H1 (cell line): ENCODE results near the gene CACNA1E. TPM values are rescaled to one million over a fixed set of nuclear protein-coding genes. Genes with fewer than 3 reads are reported as not detected.

Experiments used
- CTCF ChIA-PET: fragments of 300-600 bp; sonication (Branson Sonifier 250); formaldehyde crosslinking; loops from one replicate; lab custom pipeline; 2021; ENCODE audit not compliant: partially characterized antibody; lab: Charles Lee
- POLR2A ChIA-PET: fragments of 300-600 bp; sonication (Branson Sonifier 250); formaldehyde crosslinking; loops from one replicate; lab custom pipeline; 2021; ENCODE audit warnings: inconsistent platforms; ENCODE audit not compliant: partially characterized antibody; lab: Charles Lee
- DNase-seq, 2 experiments: peaks; one replicate each; pipeline versions ENCODE4 v3.0.0 to v3.0.0-alpha.2; 2010 to 2022; ENCODE audit warnings: low spot score in 2 of 2, low read depth in 1 of 2, mixed read lengths in 1 of 2
- FAIRE-seq: peaks from 2 replicates; lab custom pipeline; 2011; peaks lifted over from hg19 to GRCh38; lab: Jason Lieb, UNC
- H2AFZ ChIP-seq: 2 replicates; pipeline ENCODE4 v1.8.1; 2012; ENCODE audit warnings: low read length, inconsistent platforms
- H2AK5ac ChIP-seq: 2 replicates; pipeline ENCODE4 v1.6.1; 2013; ENCODE audit warnings: low read depth, low read length
- H2BK120ac ChIP-seq: replicated peaks from 2 replicates; pipeline ENCODE3; 2013; ENCODE audit warnings: low read depth, low read length, inconsistent platforms
- H2BK12ac ChIP-seq: 2 replicates; pipeline ENCODE4 v1.6.1; 2013; ENCODE audit warnings: low read depth, low read length
- H2BK15ac ChIP-seq: 2 replicates; pipeline ENCODE4 v1.6.1; 2013; ENCODE audit warnings: low read length
- H2BK20ac ChIP-seq: 2 replicates; pipeline ENCODE4 v1.6.1; 2013; ENCODE audit warnings: low read length
- H2BK5ac ChIP-seq: 2 replicates; pipeline ENCODE4 v1.6.1; 2013; ENCODE audit warnings: low read depth, low read length
- H3K14ac ChIP-seq: 2 replicates; pipeline ENCODE4 v1.6.1; 2013; ENCODE audit warnings: inconsistent platforms; ENCODE audit not compliant: insufficient read length
- H3K18ac ChIP-seq: 2 replicates; pipeline ENCODE4 v1.6.1; 2013; ENCODE audit warnings: low read length; ENCODE audit errors: extremely low read depth
- H3K23ac ChIP-seq: 2 replicates; pipeline ENCODE4 v1.6.1; 2013; ENCODE audit warnings: inconsistent platforms; ENCODE audit not compliant: insufficient read length
- H3K23me2 ChIP-seq: 2 replicates; pipeline ENCODE4 v1.6.1; 2013; ENCODE audit warnings: low read depth, low read length
- H3K27ac ChIP-seq: 2 replicates; pipeline ENCODE4 v1.6.1; 2011; ENCODE audit warnings: low read depth, low read length, inconsistent platforms
- H3K27me3 ChIP-seq, 4 experiments: replicated peaks in 1 of 4; 1 replicate in 1 of 4; 2 replicates in 3 of 4; pipeline versions ENCODE4 v1.6.1 to v1.8.1; 2011 to 2013; ENCODE audit warnings: low read length in 3 of 4, mild to moderate bottlenecking in 3 of 4, inconsistent platforms in 2 of 4, mixed read lengths in 2 of 4, moderate library complexity in 1 of 4; ENCODE audit not compliant: control insufficient read depth in 3 of 4, insufficient read depth in 3 of 4; ENCODE audit errors: extremely low read depth in 1 of 4
- H3K36me3 ChIP-seq, 4 experiments: 2 replicates each; pipeline versions ENCODE4 v1.6.1 to v1.8.1; 2011 to 2013; ENCODE audit warnings: mild to moderate bottlenecking in 4 of 4, low read length in 3 of 4, moderate library complexity in 2 of 4, control low read depth in 1 of 4, inconsistent platforms in 1 of 4; ENCODE audit not compliant: insufficient read depth in 4 of 4, control insufficient read depth in 2 of 4
- H3K4ac ChIP-seq: replicated peaks from 2 replicates; pipeline ENCODE3; 2013; ENCODE audit warnings: low read length, low read depth, mixed read lengths, inconsistent platforms; ENCODE audit not compliant: insufficient read length
- H3K4me1 ChIP-seq, 4 experiments: replicated peaks in 1 of 4; 1 replicate in 1 of 4; 2 replicates in 3 of 4; pipeline versions ENCODE4 v1.6.1 to v1.8.1; 2011 to 2013; ENCODE audit warnings: low read length in 3 of 4, inconsistent platforms in 2 of 4, mixed read lengths in 1 of 4; ENCODE audit not compliant: insufficient read depth in 4 of 4, control insufficient read depth in 3 of 4
- H3K4me2 ChIP-seq, 2 experiments: 2 replicates each; pipeline versions ENCODE4 v1.6.1 to v1.8.1; 2011 to 2013; ENCODE audit warnings: low read depth in 2 of 2, low read length in 2 of 2, control low read depth in 1 of 2, inconsistent platforms in 1 of 2, mild to moderate bottlenecking in 1 of 2; ENCODE audit not compliant: insufficient read depth in 1 of 2
- H3K4me3 ChIP-seq, 4 experiments: fragments of 200-600, 300-600 bp in 1 of 4; sonication (generic), shearing (Covaris generic), sonication (Bioruptor Twin) in 1 of 4; 2 replicates each; pipeline versions ENCODE4 v1.5.1 to v1.8.1; 2011 to 2016; ENCODE audit warnings: low read length in 4 of 4, low read depth in 3 of 4, control low read depth in 2 of 4, inconsistent platforms in 2 of 4, mild to moderate bottlenecking in 2 of 4, mixed read lengths in 1 of 4, moderate library complexity in 1 of 4; ENCODE audit not compliant: insufficient read depth in 2 of 4; ENCODE audit errors: extremely low read depth in 1 of 4
- H3K56ac ChIP-seq: replicated peaks from 2 replicates; pipeline ENCODE3; 2013; ENCODE audit warnings: low read depth, mild to moderate bottlenecking, mixed read lengths, low read length, inconsistent platforms; ENCODE audit not compliant: insufficient read length
- H3K79me1 ChIP-seq: 2 replicates; pipeline ENCODE4 v1.6.1; 2013; ENCODE audit warnings: low read depth, low read length, control low read depth
- H3K79me2 ChIP-seq, 2 experiments: 2 replicates each; pipeline versions ENCODE4 v1.6.1 to v1.8.1; 2012 to 2013; ENCODE audit warnings: low read length in 2 of 2, mild to moderate bottlenecking in 2 of 2, inconsistent platforms in 1 of 2; ENCODE audit not compliant: insufficient read depth in 2 of 2, control insufficient read depth in 1 of 2
- H3K9ac ChIP-seq, 4 experiments: replicated peaks in 1 of 4; 1 replicate in 1 of 4; 2 replicates in 3 of 4; pipeline versions ENCODE4 v1.6.1 to v1.8.1; 2011 to 2013; ENCODE audit warnings: low read depth in 3 of 4, low read length in 3 of 4, control low read depth in 2 of 4, mild to moderate bottlenecking in 2 of 4, moderate library complexity in 2 of 4, inconsistent platforms in 1 of 4; ENCODE audit errors: extremely low read depth in 1 of 4
- H3K9me3 ChIP-seq, 2 experiments: 2 replicates each; pipeline versions ENCODE4 v1.6.1 to v1.8.1; 2012 to 2013; ENCODE audit warnings: mild to moderate bottlenecking in 2 of 2, moderate library complexity in 2 of 2, control low read depth in 1 of 2, inconsistent platforms in 1 of 2, low read depth in 1 of 2, low read length in 1 of 2, mixed read lengths in 1 of 2; ENCODE audit not compliant: insufficient read depth in 2 of 2
- H4K20me1 ChIP-seq, 2 experiments: replicated peaks in 1 of 2; 2 replicates each; pipeline versions ENCODE3 to v1.8.1; 2011 to 2013; ENCODE audit warnings: inconsistent platforms in 2 of 2, low read length in 2 of 2, mild to moderate bottlenecking in 1 of 2; ENCODE audit not compliant: insufficient read depth in 2 of 2, control insufficient read depth in 1 of 2
- H4K5ac ChIP-seq: 2 replicates; pipeline ENCODE4 v1.6.1; 2013; ENCODE audit warnings: low read length, low read depth, mixed read lengths, inconsistent platforms; ENCODE audit not compliant: insufficient read length
- H4K8ac ChIP-seq: 2 replicates; pipeline ENCODE4 v1.8.0; 2013; ENCODE audit warnings: mild to moderate bottlenecking, moderate library complexity, low read length, inconsistent platforms; ENCODE audit not compliant: insufficient read depth; ENCODE audit errors: extremely low read depth
- H4K91ac ChIP-seq: replicated peaks from 2 replicates; pipeline ENCODE3; 2013; ENCODE audit warnings: low read length, mixed read lengths, inconsistent platforms; ENCODE audit not compliant: insufficient read length
- ASH2L ChIP-seq: fragments of 200-600, 300-600 bp; sonication (generic); IDR thresholded peaks from one replicate; pipeline ENCODE4 v1.7.1; 2017; ENCODE audit warnings: low read length
- CTBP2 ChIP-seq: IDR thresholded peaks from 2 replicates; pipeline ENCODE4 v1.7.0; 2011; ENCODE audit warnings: borderline replicate concordance, mild to moderate bottlenecking, moderate library complexity, mixed read lengths, low read length; ENCODE audit not compliant: insufficient read depth, insufficient read length
- HDAC2 ChIP-seq, 2 experiments: fragments of 300-600 bp in 1 of 2; sonication (generic) in 1 of 2; IDR thresholded peaks; 2 replicates each; pipeline ENCODE4 v1.6.1; 2011 to 2012; ENCODE audit warnings: low read depth in 2 of 2, low read length in 2 of 2, mild to moderate bottlenecking in 2 of 2, moderate library complexity in 2 of 2, borderline replicate concordance in 1 of 2, inconsistent platforms in 1 of 2
- HDAC6 ChIP-seq: IDR thresholded peaks from one replicate; pipeline ENCODE4 v1.7.1; 2012; ENCODE audit warnings: low read depth, mild to moderate bottlenecking, inconsistent platforms, low read length, moderate library complexity
- KDM5A ChIP-seq: fragments of 200-600 bp; IDR thresholded peaks from 2 replicates; pipeline ENCODE4 v1.7.1; 2012; ENCODE audit warnings: mild to moderate bottlenecking, low read length, inconsistent platforms, mixed read lengths
- RNF2 ChIP-seq: fragments of 200-900, 300-1000 bp; sonication (generic); IDR thresholded peaks from 2 replicates; pipeline ENCODE4 v1.7.1; 2016; ENCODE audit warnings: borderline replicate concordance, low read depth, mild to moderate bottlenecking, antibody characterized with exemption, low read length; ENCODE audit not compliant: poor library complexity, severe bottlenecking; ENCODE audit errors: missing control alignments
- SAP30 ChIP-seq: fragments of 300-600 bp; sonication (generic); IDR thresholded peaks from 2 replicates; pipeline ENCODE4 v1.7.1; 2012; ENCODE audit warnings: low read length, moderate library complexity, mild to moderate bottlenecking, inconsistent platforms; ENCODE audit not compliant: insufficient read depth, insufficient replicate concordance
- SP4 ChIP-seq: IDR thresholded peaks from 2 replicates; pipeline ENCODE4 v1.6.1; 2012; ENCODE audit warnings: low read length, inconsistent platforms
- WGBS, 2 experiments: shearing (Covaris generic) in 1 of 2; methylation state at CpG; one replicate each; pipeline versions ENCODE4 v1.1.6 to v1.1.7; 2013 to 2015; ENCODE audit warnings: low lambda C conversion rate in 2 of 2, mixed read lengths in 2 of 2, inconsistent platforms in 1 of 2, low coverage in 1 of 2, missing lambda C conversion rate in 1 of 2; ENCODE audit not compliant: insufficient replicate concordance in 2 of 2, insufficient coverage in 1 of 2, insufficient read length in 1 of 2; ENCODE audit errors: extremely low coverage in 1 of 2, missing lambda C conversion rate in 1 of 2; 5-methylcytosine and 5-hydroxymethylcytosine counted together
- polyA plus RNA-seq, 7 experiments: library from polyadenylated mRNA; depleted of rRNA in 3 of 7; stranded (reverse) in 5 of 7; unstranded in 2 of 7; fragments of >200 nt in 5 of 7; fragments of 200-250 nt in 2 of 7; gene quantifications; 1 replicate in 5 of 7; 2 replicates in 1 of 7; 4 replicates in 1 of 7; pipeline versions ENCODE4 v1.2.1 to v1.2.3, GENCODE V29; 2011 to 2013; ENCODE audit warnings: missing spikeins in 2 of 7, mixed read lengths in 2 of 7
- total RNA-seq: library from RNA; stranded (reverse); fragmentation: NEBNext Ultra II Directional; extraction: Animal tissue kit (Norgen Biotek cat#: 25700); gene quantifications from 2 replicates; pipeline ENCODE4 v1.2.1, GENCODE V29; 2021
- TF ChIP-seq, protein P1 (sequence below): IDR thresholded peaks from 2 replicates; pipeline ENCODE4 v1.6.1; 2012; ENCODE audit warnings: inconsistent platforms
- TF ChIP-seq, protein P2 (sequence below): IDR thresholded peaks from 2 replicates; pipeline ENCODE4 v1.6.1; 2012; ENCODE audit warnings: low read length, inconsistent platforms

CACNA1E gene
- total and polyA plus RNA-seq, 2 of the 8 experiments (the other 6 are each of a cell fraction or from before 2014, with no cell fraction given): 0.98 to 1.3 TPM

DNA sequence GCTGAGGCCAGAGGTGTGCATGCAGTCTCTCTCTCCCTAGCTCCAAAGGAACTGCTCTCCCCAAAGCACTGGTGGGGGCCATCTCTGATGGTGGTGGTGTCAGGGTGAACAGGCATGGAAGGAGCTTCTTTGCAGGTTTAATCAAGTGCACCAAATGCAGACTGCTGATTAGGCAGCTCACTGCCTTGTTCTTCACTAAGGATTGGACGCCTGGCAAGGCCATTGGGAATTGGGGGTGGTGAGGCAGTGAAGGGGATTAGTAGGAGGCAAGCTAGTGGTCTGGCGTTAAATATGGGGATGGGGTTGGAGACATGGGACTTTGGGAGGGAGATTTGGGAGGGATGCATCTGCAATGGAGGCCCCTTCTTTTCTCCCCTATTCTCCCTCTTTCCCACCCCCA lies 1.5 kb downstream of the CACNA1E start:
- H3K27me3 ChIP-seq: peaks cover 32 to 72% (median 58%) of the 10 kb centered on the region in 4 experiments
- peaks cover 0 to 25% (median 10%) of the 10 kb centered on the region in 4 experiments; a peak in 5 of 7 replicates for H3K4me1 ChIP-seq
- TF ChIP-seq HDAC6 (no peak), CTBP2 (no peak), SAP30 (no peak), ASH2L (no peak), HDAC2 (IDR thresholded peaks at IDR 0.05; ENCODE audit: borderline replicate concordance in 1 of 2, low read depth in 2 of 2, low read length in 2 of 2) (no peak), RNF2 (no peak), KDM5A (no peak), SP4 (no peak)
- TF ChIP-seq, protein P1, sequence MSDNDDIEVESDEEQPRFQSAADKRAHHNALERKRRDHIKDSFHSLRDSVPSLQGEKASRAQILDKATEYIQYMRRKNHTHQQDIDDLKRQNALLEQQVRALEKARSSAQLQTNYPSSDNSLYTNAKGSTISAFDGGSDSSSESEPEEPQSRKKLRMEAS: no peak
- TF ChIP-seq, protein P2, sequence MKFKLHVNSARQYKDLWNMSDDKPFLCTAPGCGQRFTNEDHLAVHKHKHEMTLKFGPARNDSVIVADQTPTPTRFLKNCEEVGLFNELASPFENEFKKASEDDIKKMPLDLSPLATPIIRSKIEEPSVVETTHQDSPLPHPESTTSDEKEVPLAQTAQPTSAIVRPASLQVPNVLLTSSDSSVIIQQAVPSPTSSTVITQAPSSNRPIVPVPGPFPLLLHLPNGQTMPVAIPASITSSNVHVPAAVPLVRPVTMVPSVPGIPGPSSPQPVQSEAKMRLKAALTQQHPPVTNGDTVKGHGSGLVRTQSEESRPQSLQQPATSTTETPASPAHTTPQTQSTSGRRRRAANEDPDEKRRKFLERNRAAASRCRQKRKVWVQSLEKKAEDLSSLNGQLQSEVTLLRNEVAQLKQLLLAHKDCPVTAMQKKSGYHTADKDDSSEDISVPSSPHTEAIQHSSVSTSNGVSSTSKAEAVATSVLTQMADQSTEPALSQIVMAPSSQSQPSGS: no peak

More for the DNA sequence above, 1.5 kb downstream of the CACNA1E start:
- POLR2A ChIA-PET: no interaction called here
- Histone ChIP-seq H2BK12ac (peak overlapping the region; percentile 43; the same call in 1 of the 2 replicates), H3K14ac (no peak overlapping the region), H3K4me2 (peak overlapping the region; percentile 75 to 95; a peak in 2 of 4 replicates), H3K36me3 (no peaks in the 10 kb centered on the region), H2BK120ac (no peak overlapping the region), H3K4ac (no peak overlapping the region), H2BK15ac (0 out of 2 replicates have a peak overlapping the region, but pooled peaks have one; percentile 25), H2AK5ac (peak overlapping the region; percentile 84; the same call in 1 of the 2 replicates), H3K4me3 (no peak overlapping the region; a peak in 1 of 8 replicates), H4K91ac (no peak overlapping the region), H3K79me1 (no peaks in the 10 kb centered on the region; the same call in 1 of the 2 replicates), H3K27ac (no peak overlapping the region), H3K9ac (no peak overlapping the region), H3K23ac (no peak overlapping the region), H2AFZ (no peak overlapping the region), H3K9me3 (no peaks in the 10 kb centered on the region), H3K56ac (no peak overlapping the region), H3K79me2 (no peaks in the 10 kb centered on the region), H4K8ac (no peak overlapping the region), H2BK20ac (no peak overlapping the region), H2BK5ac (no peak overlapping the region), H4K20me1 (peaks cover 0 to 1% of the 10 kb centered on the region in 2 experiments), H4K5ac (no peak overlapping the region), H3K23me2 (peaks cover 21% of the 10 kb centered on the region), H3K18ac (0 out of 2 replicates have a peak overlapping the region, but pooled peaks have one; percentile 13)
- WGBS, 2 experiments: 86% methylated on average over 2 of the region's 2 CpGs; no CpG with 5 or more reads in 1 of the 2 experiments
- FAIRE-seq (no peak), DNase-seq (no peak)
- CTCF ChIA-PET: interaction anchor here (0.7 to 12.6 kb wide), 14 partner anchors 10 to 570 kb away, joined by 3 to 105 read pairs (median 3); no protein-coding TSS in a partner anchor
